Uterus (tissue), 2 donors: ENCODE data around the gene IDI2.

ENCODE experiments used
- POLR2A ChIP-seq, 2 donors: fragments of 450-650 bp; IDR thresholded peaks; one replicate each; pipeline ENCODE4 v1.6.1; 2016; ENCODE audit warnings: antibody characterized with exemption in 2 of 2, mild to moderate bottlenecking in 1 of 2, moderate library complexity in 1 of 2
- TF ChIP-seq, protein P1 (sequence below), 4 experiments: fragments of 200-600 bp in 2 of 4; fragments of 450-650 bp in 2 of 4; sonication (generic) in 2 of 4; IDR thresholded peaks; one replicate each; pipeline ENCODE4 v1.5.1; 2016 to 2019; ENCODE audit warnings: antibody characterized with exemption in 4 of 4, mild to moderate bottlenecking in 2 of 4, moderate library complexity in 1 of 4

DNA sequence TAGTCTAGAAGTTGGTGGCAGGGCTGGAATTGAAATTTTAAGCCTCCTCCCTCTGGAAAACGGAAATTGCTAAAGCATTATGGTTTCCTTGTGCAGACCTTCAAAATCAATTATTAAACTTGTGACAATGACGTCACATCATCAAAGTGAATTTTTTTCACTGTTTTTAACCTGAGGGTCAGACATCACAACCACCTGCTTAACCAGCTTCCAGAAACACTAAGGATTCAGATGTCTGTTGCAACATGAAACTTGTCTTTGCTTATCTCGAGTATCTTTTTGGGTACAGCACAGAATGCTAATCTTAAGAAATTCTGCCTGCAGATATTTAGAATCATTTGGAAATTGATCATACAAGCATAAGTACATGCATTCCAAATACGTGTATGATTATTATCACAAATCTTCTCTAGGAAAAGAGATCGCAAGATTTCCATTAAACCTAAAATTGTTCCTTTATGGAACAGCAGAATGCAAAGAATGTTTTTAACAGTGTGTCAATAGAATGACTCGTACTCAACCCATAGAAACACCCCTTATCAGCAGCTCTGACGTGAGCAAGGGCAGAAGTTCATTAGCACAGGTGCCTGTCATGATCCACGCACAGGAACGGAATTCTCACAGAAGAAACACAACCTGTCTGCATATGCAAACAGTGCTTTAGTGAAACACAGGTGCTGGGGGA is 41.5 kb downstream of the IDI2 start:
- TF ChIP-seq, protein P1, sequence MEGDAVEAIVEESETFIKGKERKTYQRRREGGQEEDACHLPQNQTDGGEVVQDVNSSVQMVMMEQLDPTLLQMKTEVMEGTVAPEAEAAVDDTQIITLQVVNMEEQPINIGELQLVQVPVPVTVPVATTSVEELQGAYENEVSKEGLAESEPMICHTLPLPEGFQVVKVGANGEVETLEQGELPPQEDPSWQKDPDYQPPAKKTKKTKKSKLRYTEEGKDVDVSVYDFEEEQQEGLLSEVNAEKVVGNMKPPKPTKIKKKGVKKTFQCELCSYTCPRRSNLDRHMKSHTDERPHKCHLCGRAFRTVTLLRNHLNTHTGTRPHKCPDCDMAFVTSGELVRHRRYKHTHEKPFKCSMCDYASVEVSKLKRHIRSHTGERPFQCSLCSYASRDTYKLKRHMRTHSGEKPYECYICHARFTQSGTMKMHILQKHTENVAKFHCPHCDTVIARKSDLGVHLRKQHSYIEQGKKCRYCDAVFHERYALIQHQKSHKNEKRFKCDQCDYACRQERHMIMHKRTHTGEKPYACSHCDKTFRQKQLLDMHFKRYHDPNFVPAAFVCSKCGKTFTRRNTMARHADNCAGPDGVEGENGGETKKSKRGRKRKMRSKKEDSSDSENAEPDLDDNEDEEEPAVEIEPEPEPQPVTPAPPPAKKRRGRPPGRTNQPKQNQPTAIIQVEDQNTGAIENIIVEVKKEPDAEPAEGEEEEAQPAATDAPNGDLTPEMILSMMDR (IDR thresholded peaks at IDR 0.05) = no peak
- no peak for TF ChIP-seq POLR2A (IDR thresholded peaks at IDR 0.05)
